IPS DF 19.7 (cell line): ENCODE measurements around the gene MYO7B.

Source experiments
- DNase-seq: peaks from one replicate; pipeline ENCODE4 v3.0.0-alpha.2; 2013; ENCODE audit warnings: low read depth, low spot score

The MYO7B gene

GRCh38 chr2:127678531-127678930 lies 143.0 kb downstream of the MYO7B start:
- DNase-seq, result no peak

DNA sequence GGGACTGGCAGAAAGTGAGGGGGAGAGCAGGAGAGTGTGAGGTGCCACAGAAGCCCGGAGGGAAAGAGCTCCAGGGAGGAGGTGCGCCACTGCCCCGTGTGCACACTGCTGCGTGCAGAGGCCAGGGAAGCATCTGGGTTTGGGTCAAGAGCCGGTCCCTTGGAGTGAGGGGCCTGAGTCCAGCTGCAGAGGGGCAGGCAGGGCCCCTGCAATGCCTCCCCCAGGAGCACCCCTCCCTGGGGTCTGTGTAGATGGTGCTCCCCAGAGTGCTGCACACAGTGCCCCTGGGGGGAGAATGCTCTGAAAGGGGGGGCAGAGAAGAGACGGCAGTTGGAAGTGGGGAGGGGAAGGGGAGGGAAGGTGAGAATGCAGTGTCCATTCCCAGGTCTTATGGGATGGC lies 143.5 kb downstream of the MYO7B start:
- DNase-seq, result no peak

DNA sequence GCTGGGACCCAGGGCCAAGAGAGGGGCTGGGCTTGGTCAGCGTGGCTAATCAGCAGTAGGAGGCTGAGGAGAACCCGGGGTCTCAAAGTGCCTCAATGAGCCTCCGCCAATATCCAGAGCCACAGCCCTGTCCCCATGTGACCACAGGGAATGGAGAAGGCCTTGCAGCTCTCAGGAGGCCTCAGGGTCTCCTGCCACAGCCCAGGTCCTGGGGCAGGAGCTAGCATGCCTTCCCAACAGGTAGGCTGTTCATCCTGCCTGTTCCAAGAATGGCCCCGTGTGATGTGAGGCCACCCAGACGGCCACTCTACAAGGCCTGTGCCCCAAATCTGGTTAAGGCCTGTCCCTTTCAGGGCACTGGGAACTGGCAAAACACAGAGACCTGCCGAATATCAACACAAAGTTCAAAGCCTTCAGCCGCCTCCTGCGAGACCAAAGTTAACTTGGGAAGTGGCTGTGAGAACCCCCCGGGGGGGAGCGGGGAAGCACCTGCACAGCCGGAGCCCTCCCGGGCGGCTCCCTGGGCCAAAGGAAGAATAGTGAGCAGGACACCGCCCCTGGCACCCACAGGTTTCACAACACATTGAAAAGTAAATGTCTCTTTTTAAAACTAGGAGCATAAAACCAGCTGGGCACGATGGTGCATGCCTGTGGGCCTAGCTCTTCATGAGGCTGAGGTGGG lies 144.3 kb downstream of the MYO7B start:
- DNase-seq, result no peak

GRCh38 chr2:127680706-127681287 lies 145.3 kb downstream of the MYO7B start:
- no peak for DNase-seq

GRCh38 chr2:127681288-127681804 lies 145.9 kb downstream of the MYO7B start:
- DNase-seq, result no peak

DNA sequence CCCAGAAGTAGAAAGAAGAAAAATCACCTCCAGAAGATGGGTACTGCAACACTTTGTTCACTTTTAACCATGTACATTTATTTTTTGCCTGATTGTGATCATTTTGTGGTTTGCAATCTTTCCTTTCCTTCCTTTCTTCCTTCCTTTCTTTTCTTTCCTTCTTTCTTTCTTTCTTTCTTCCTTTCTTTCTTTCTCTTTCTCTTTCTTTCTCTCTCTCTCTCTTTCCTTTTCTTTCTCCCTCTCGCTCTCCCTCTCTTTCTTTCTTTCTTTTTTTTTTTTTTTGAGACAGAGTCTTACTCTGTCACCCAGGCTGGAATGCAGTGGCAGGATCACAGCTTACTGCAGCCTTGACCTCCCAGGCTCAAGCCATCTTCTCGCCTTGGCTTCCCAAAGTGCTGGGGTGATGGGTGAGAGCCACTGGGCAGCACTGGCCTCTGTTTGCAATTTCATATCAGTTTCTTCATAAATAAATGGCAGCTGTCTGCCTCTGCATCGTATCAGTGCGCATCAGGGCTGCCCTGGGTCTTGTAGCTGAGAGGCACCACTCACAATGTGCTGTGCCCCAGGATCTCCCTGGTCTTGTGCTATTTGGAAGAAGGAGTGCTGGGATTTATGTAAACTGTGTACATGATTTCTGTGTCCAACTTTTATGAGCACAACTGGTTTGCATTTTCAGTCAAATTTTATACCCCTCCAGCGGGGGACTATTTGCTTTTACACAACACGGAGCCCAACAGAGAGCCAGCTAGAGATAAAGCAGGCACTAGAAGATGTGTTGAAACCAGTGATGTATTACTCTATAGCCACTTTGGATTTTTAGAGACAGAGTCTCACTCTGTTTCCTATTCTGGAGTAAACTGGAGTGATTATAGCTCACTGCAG lies 146.7 kb downstream of the MYO7B start:
- DNase-seq, result no peak

GRCh38 chr2:127683056-127683455 lies 147.6 kb downstream of the MYO7B start:
- no peak for DNase-seq

DNA sequence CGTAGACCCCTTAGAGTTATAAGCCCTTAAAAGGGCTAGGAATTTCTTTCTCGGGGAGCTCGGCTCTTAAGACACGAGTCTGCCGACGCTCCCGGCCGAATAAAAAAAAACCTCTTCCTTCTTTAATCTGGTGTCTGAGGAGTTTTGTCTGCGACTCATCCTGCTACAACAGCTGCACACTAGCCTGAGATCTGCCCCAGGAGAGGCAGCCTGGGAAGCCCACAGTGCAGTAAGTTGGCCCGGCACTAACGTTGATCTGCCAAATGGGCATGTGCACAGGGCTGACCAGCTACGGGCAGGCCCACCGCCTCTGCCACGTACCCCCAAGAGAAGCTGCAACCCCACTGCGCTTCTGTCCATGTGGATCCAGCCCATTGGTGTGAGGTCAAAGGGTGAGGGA lies 148.3 kb downstream of the MYO7B start:
- no peak for DNase-seq

GRCh38 chr2:127685410-127686080 lies 150.1 kb downstream of the MYO7B start:
- DNase-seq, result no peak
